Fibroblast of upper back skin (primary cell): ENCODE results near the gene HLA-DPA1.

ENCODE experiments used
- DNase-seq: peaks from one replicate; pipeline ENCODE4 v3.0.0-alpha.2; 2013

The HLA-DPA1 gene

GRCh38 chr6:33061987-33062386 lies 11.5 kb downstream of the HLA-DPA1 start:
- no peak for DNase-seq

GRCh38 chr6:33057222-33058150 lies 16.0 kb downstream of the HLA-DPA1 start:
- DNase-seq, result no peak

GRCh38 chr6:33053230-33053629 lies 20.2 kb downstream of the HLA-DPA1 start:
- DNase-seq, result peak; percentile 31

- no peak for DNase-seq
Measured at GRCh38 chr6:33052627-33053026, 20.8 kb downstream of the HLA-DPA1 start.

- no peak for DNase-seq
Measured at GRCh38 chr6:33050014-33050810, 23.2 kb downstream of the HLA-DPA1 start.

GRCh38 chr6:33049323-33050013 lies 24.0 kb downstream of the HLA-DPA1 start:
- DNase-seq, result no peak

- DNase-seq, result no peak
Measured at GRCh38 chr6:33040157-33040556, 33.3 kb downstream of the HLA-DPA1 start.

- no peak for DNase-seq
Measured at GRCh38 chr6:33036535-33036934, 36.9 kb downstream of the HLA-DPA1 start.

GRCh38 chr6:33034554-33034953 lies 38.9 kb downstream of the HLA-DPA1 start:
- no peak for DNase-seq

GRCh38 chr6:33030245-33030644 lies 43.2 kb downstream of the HLA-DPA1 start:
- DNase-seq, result no peak

GRCh38 chr6:33029328-33030184 lies 43.9 kb downstream of the HLA-DPA1 start:
- DNase-seq, result no peak

GRCh38 chr6:33028220-33028849 lies 45.1 kb downstream of the HLA-DPA1 start:
- no peak for DNase-seq

GRCh38 chr6:33024521-33024920 lies 48.9 kb downstream of the HLA-DPA1 start:
- DNase-seq, result no peak

- DNase-seq, result no peak
Measured at GRCh38 chr6:33023536-33023935, 49.9 kb downstream of the HLA-DPA1 start.

GRCh38 chr6:33021917-33022316 lies 51.5 kb downstream of the HLA-DPA1 start:
- no peak for DNase-seq

- no peak for DNase-seq
Measured at GRCh38 chr6:33019372-33019771, 54.1 kb downstream of the HLA-DPA1 start.

- DNase-seq, result peak; percentile 3
Measured at GRCh38 chr6:33018904-33019303, 54.5 kb downstream of the HLA-DPA1 start.

- DNase-seq, result no peak
Measured at GRCh38 chr6:33018418-33018817, 55.0 kb downstream of the HLA-DPA1 start.

- DNase-seq, result no peak
Measured at GRCh38 chr6:33017694-33018353, 55.6 kb downstream of the HLA-DPA1 start.

GRCh38 chr6:33017018-33017417 lies 56.4 kb downstream of the HLA-DPA1 start:
- no peak for DNase-seq

GRCh38 chr6:33015798-33016197 lies 57.7 kb downstream of the HLA-DPA1 start:
- DNase-seq, result no peak
